ENCODE results near the gene TRAF1.

DNA sequence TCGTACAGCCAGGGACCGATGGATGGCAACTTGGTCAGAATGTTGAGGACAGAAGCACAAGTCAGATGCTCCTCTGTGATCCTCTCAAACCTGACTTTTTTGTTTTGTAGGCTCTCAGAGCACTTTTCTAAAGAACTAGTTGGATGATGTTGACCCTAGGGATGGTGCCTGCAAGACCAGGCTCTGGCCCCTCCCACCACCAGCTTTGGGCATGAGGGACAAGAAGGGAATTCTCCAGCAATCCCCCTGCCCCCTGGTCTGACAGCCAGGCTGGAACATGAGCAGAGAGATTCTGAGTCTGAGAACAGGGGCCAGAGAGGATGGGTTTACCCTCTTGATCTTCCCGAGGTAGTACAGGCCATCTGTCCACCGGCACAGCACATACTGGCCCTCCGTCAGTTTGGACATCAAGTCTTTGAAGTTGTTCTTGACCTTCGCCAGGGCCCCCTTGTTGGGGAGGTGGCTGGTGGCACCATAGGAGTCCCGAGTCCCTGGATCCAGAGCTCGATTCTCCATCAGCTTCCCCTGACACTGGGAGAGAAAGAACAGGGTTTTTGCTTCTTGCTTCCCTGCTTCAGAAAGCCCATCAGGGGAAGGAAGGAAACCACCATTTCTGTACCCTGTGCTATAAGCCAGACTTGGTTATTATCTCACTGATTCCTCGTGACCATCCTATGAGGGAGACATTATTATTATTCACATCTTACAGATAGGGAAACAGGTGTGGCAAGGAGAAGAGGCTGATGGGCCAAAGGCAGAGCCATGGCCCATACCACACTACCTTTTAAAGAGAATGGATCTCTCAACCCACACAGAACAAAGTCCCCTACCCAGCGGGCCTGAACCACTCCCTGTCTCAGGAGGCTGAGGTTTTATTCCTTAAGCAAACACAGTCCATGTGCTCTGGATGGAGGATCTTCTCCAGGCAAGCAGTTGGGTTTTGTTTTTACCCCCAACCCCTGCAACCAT is 52.1 kb downstream of the TRAF1 start:
- TF ChIP-seq, protein P1, sequence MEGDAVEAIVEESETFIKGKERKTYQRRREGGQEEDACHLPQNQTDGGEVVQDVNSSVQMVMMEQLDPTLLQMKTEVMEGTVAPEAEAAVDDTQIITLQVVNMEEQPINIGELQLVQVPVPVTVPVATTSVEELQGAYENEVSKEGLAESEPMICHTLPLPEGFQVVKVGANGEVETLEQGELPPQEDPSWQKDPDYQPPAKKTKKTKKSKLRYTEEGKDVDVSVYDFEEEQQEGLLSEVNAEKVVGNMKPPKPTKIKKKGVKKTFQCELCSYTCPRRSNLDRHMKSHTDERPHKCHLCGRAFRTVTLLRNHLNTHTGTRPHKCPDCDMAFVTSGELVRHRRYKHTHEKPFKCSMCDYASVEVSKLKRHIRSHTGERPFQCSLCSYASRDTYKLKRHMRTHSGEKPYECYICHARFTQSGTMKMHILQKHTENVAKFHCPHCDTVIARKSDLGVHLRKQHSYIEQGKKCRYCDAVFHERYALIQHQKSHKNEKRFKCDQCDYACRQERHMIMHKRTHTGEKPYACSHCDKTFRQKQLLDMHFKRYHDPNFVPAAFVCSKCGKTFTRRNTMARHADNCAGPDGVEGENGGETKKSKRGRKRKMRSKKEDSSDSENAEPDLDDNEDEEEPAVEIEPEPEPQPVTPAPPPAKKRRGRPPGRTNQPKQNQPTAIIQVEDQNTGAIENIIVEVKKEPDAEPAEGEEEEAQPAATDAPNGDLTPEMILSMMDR (conservative IDR thresholded peaks at IDR 0.05 in 1 of 2, IDR thresholded peaks at IDR 0.05 in 1 of 2; ENCODE audit: low read depth in 1 of 2, low read length in 2 of 2) = no peak
- TF ChIP-seq EZH2 (IDR thresholded peaks at IDR 0.05; ENCODE audit: low read length, missing control alignments) = no peak
